LNCaP clone FGC (cell line): ENCODE measurements around the gene HRH1.
"Not testable (repeated sequence)": the region's sequence is repeated elsewhere in the genome, so short reads cannot be mapped to it uniquely, and the experiment has no call there.

Experiments used
- DNase-seq: peaks from one replicate; pipeline ENCODE4 v3.0.0-alpha.2; 2011; ENCODE audit warnings: low read depth
- H3K4me3 ChIP-seq: 2 replicates; pipeline ENCODE4 v1.5.1; 2011; ENCODE audit warnings: mild to moderate bottlenecking, low read depth, low read length, control low read depth
- TF ChIP-seq, protein P1 (sequence below): IDR thresholded peaks from 2 replicates; pipeline ENCODE4 v1.5.1; 2012; ENCODE audit warnings: mild to moderate bottlenecking; ENCODE audit not compliant: control insufficient read depth, insufficient read depth; ENCODE audit errors: extremely low read depth

HRH1 gene

GRCh38 chr3:11170052-11170770 lies 15.9 kb downstream of the HRH1 start:
- DNase-seq = no peak
- TF ChIP-seq, protein P1, sequence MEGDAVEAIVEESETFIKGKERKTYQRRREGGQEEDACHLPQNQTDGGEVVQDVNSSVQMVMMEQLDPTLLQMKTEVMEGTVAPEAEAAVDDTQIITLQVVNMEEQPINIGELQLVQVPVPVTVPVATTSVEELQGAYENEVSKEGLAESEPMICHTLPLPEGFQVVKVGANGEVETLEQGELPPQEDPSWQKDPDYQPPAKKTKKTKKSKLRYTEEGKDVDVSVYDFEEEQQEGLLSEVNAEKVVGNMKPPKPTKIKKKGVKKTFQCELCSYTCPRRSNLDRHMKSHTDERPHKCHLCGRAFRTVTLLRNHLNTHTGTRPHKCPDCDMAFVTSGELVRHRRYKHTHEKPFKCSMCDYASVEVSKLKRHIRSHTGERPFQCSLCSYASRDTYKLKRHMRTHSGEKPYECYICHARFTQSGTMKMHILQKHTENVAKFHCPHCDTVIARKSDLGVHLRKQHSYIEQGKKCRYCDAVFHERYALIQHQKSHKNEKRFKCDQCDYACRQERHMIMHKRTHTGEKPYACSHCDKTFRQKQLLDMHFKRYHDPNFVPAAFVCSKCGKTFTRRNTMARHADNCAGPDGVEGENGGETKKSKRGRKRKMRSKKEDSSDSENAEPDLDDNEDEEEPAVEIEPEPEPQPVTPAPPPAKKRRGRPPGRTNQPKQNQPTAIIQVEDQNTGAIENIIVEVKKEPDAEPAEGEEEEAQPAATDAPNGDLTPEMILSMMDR = no peak
- H3K4me3 ChIP-seq = no peak overlapping the region

GRCh38 chr3:11172096-11172690 lies 17.9 kb downstream of the HRH1 start:
- no peak for DNase-seq
- no peak overlapping the region for H3K4me3 ChIP-seq
- TF ChIP-seq, protein P1 = no peak

DNA sequence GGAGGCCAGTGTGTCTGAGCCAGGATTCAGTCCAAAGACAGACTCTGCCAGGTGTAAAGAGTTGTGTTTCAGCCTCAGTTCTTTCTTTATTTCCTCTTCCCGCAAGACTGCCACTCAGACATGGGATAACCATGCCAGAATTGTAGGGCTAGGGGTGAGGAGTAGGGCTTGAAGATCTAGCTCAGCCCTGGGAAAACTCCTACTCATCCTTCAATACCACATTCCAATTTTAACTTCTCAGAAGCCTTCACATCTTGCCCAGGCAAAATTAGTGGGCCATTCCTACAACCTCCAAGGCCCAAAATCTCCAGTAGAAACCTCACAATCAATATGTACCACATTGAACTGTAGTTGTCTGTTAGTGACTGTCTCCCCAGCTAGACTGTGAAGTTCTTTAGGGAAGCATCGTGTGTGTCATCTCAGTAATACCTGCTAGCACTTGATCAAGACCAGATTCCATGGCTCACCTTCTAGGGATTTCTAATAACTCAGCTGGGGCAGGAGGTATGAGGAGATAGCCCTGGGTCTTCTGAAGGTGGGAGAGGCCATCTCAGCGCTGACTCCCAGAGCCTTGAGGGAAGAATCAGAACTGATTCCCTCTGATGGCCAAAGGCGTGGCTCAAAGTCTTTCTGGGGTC lies 19.7 kb downstream of the HRH1 start:
- no peak for DNase-seq
- TF ChIP-seq, protein P1 = no peak
- H3K4me3 ChIP-seq = no peak overlapping the region

DNA sequence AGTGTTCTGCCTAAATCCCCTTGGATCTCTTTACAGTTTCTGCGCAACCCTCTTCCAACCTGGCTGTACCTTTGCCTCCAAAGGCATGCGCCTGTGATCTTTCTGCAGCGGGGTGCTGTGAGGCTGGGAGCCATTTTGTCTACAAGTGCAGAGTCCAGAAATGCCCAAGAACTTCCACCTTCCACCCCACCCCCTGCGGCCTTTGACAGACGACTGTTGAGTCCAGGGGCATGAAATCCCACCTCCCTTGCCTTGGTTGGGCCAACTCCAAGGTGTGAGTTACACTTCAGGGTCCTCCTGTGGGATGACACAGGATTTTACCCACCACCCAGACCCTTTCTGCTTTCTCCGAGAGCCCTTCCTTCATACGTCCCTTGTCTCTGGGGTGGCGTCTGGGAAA lies 24.1 kb downstream of the HRH1 start:
- TF ChIP-seq, protein P1 = no peak
- no peak for DNase-seq
- H3K4me3 ChIP-seq = no peak overlapping the region

GRCh38 chr3:11184328-11184969 lies 30.2 kb downstream of the HRH1 start:
- not testable (repeated sequence) for DNase-seq, H3K4me3 ChIP-seq

- TF ChIP-seq, protein P1 = no peak
- no peak overlapping the region for H3K4me3 ChIP-seq
- DNase-seq = no peak
These were observed 30.9 kb downstream of the HRH1 start for GRCh38 chr3:11185144-11185543.
